A549 (cell line): ENCODE data around the gene ESR1.

Source experiments
- CTCF ChIP-seq: fragments of >200 bp; sonication (Bioruptor Twin); formaldehyde crosslinking; IDR thresholded peaks from 3 replicates; pipeline ENCODE4 v1.5.1; 2016
- MYC ChIP-seq: IDR thresholded peaks from 2 replicates; pipeline ENCODE4 v1.6.1; 2012; ENCODE audit warnings: mild to moderate bottlenecking, inconsistent platforms, low read length, improper control_type of control experiment, borderline replicate concordance
- POLR2A ChIP-seq: IDR thresholded peaks from 2 replicates; pipeline ENCODE4 v1.6.1; 2012; ENCODE audit warnings: mild to moderate bottlenecking, low read length
- RFX5 ChIP-seq: fragments of 450-650 bp; IDR thresholded peaks from 2 replicates; pipeline ENCODE4 v1.7.1; 2014; ENCODE audit warnings: antibody characterized with exemption, mild to moderate bottlenecking, moderate library complexity

- TF ChIP-seq CTCF, result no peak
- TF ChIP-seq RFX5, result no peak
- TF ChIP-seq POLR2A, result no peak
- no peak for TF ChIP-seq MYC
Observed at GRCh38 chr6:152002306-152002705, 194.8 kb downstream of the ESR1 start.
